ENCODE results near the gene SERPINA4. TPM values are rescaled to one million over a fixed set of nuclear protein-coding genes. Genes with fewer than 3 reads are reported as not detected.

SERPINA4 gene
- total RNA-seq, result not detected in 2 replicates

GRCh38 chr14:94560751-94561655 is at the start of gene SERPINA4:
Gene SERPINA4 (plus strand): TSS chr14:94561442. CDS start chr14:94563483, 2,041 bp downstream.

GRCh38 chr14:94581127-94581999 is 20.1 kb downstream of the SERPINA4 start, which contains the start of gene SERPINA5:
Gene SERPINA5 (plus strand): TSS chr14:94581426. CDS start chr14:94587363, 5,937 bp downstream.

GRCh38 chr14:94612174-94612573 is 50.9 kb downstream of the SERPINA4 start, which contains the start of gene SERPINA3:
Gene SERPINA3 (plus strand): TSS chr14:94612391. CDS start chr14:94614442, 2,051 bp downstream.

Other genes with a start within 250 kb of the SERPINA4 start
- gene SERPINA6, start 238.1 kb upstream of the SERPINA4 start, total RNA-seq, result not detected in 2 replicates
- not detected in 2 replicates for gene SERPINA2, start 194.7 kb upstream of the SERPINA4 start, total RNA-seq
- not detected in 2 replicates for gene SERPINA1, start 172.8 kb upstream of the SERPINA4 start, total RNA-seq
- gene SERPINA11, start 108.6 kb upstream of the SERPINA4 start, total RNA-seq, result not detected in 2 replicates
- not detected in 2 replicates for gene SERPINA9, start 85.2 kb upstream of the SERPINA4 start, total RNA-seq
- not detected in 2 replicates for gene SERPINA12, start 52.0 kb upstream of the SERPINA4 start, total RNA-seq
- gene SERPINA5, start 20.0 kb downstream of the SERPINA4 start, total RNA-seq, result under 0.01 TPM in 1 of 2 replicates, not detected in the other
- gene SERPINA3, start 50.9 kb downstream of the SERPINA4 start, total RNA-seq, result 0.61 TPM in 1 of 2 replicates, not detected in the other
- gene GSC, start 208.7 kb downstream of the SERPINA4 start, total RNA-seq, result not detected in 2 replicates

All from epithelial cell of umbilical artery (primary cell).